Measurements from ENCODE around the gene PTGFRN.
A peak's percentile ranks its signal among the peaks of the same experiment; 100 is the strongest.

PTGFRN gene

GRCh38 chr1:117003223-117003875 lies 93.6 kb downstream of the PTGFRN start:
- peak in 1 of 3 experiments; percentile 65 for DNase-seq

DNA sequence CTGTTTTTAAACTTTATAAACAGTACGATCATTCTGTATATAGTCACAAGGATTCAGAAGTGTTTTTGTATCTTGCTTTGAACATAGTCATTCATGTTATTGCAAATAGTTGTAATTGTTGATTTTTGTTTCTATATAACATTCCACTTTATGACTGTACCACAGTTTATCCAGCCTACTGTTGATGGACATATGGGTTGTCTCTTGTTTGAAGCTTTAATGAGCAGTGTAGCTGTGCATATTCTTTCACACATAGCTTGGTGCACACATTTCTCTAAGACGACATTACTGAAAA lies 98.0 kb downstream of the PTGFRN start:
- no peak for DNase-seq

GRCh38 chr1:117008656-117009055 lies 98.9 kb downstream of the PTGFRN start:
- no peak for DNase-seq

- DNase-seq = no peak
Observed at GRCh38 chr1:117009132-117009531, 99.4 kb downstream of the PTGFRN start.

GRCh38 chr1:117010310-117010969 lies 100.7 kb downstream of the PTGFRN start:
- no peak for DNase-seq

- no peak for DNase-seq
Observed at GRCh38 chr1:117011334-117011733, 101.6 kb downstream of the PTGFRN start.

DNA sequence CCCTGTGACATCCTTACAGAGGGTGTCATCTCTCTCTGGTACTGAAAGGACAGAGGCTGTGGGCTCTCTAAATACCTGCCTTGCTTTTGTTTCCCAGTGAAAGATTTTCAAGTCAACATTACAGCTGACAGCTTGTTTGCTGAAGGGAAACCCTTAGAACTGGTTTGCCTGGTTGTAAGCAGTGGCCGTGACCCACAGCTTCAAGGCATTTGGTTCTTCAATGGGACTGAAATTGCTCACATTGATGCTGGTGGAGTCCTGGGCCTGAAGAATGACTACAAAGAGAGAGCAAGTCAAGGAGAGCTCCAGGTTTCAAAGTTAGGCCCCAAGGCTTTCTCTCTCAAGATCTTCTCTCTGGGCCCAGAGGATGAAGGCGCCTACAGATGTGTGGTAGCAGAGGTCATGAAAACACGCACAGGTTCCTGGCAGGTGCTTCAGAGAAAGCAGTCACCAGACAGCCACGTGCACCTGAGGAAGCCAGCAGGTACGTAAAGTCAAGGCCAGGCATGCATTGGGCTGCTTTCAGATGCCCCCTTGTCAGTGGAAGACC lies 103.7 kb downstream of the PTGFRN start:
- peak in 2 of 3 experiments; percentile 53 to 77 for DNase-seq

- DNase-seq = no peak
Observed at GRCh38 chr1:117014209-117014608, 104.5 kb downstream of the PTGFRN start.

GRCh38 chr1:117015724-117016123 lies 106.0 kb downstream of the PTGFRN start:
- peak in 2 of 3 experiments; percentile 64 to 94 for DNase-seq

- DNase-seq = no peak
Observed at GRCh38 chr1:117017062-117017461, 107.3 kb downstream of the PTGFRN start.

DNA sequence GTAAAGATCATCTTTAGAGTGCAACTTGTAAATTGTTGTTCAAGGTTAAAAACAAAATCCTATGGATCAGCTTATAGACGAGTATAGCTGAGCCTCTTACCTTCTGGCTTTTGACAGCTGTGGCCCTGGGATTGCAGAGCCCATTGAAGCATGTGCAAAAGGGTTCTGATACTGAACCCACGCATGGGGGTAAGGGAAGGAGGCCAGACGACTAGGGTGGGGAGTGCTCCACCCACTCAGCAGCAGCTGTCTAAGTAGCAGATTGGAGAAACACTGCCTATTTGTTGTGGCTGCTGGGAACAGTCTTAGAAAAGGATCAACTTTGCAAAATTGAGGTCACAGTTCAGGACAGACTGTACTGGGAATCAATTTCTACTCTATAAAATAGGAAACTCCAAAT lies 107.9 kb downstream of the PTGFRN start:
- DNase-seq = no peak

DNA sequence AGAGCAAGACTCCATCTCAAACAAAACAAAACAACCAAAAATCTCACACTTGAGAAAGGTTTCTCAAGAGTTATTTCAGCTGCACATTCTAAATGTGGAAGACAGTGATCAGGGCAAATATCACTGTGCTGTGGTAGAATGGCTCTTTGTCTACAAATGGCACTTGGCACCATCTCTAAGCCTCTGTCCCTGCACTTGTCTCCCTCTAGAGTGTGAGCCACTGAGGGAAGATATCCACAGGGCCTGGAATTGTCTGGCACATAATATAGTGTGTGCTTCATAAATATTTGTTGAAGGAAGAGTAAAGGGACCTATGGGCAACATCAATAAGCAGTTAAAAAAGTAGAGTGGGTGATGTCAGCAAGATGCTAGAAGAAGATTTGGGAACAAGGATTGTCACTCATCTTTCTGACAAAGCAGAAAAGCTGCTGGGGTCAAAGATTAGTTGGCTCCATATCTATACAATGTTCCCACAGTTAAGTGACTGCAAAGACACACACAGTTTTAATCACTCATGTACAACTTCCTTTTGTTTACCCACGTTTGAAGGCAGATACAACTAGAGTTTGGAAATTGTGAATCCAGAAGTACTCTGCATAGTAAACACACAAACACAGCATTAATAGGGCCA lies 110.9 kb downstream of the PTGFRN start:
- no peak for DNase-seq

- no peak for DNase-seq
Observed at GRCh38 chr1:117022114-117022513, 112.4 kb downstream of the PTGFRN start.

DNA sequence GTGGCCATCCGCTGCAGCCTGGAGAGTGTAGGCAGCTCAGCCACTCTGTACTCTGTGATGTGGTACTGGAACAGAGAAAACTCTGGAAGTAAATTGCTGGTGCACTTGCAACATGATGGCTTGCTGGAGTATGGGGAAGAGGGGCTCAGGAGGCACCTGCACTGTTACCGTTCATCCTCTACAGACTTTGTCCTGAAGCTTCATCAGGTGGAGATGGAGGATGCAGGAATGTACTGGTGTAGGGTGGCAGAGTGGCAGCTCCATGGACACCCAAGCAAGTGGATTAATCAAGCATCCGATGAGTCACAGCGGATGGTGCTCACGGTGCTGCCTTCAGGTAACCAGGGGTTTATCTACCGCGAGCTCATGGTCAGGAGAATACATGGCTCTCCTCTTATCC lies 115.9 kb downstream of the PTGFRN start:
- DNase-seq = no peak

- DNase-seq = no peak
Observed at GRCh38 chr1:117026361-117026760, 116.6 kb downstream of the PTGFRN start.

DNA sequence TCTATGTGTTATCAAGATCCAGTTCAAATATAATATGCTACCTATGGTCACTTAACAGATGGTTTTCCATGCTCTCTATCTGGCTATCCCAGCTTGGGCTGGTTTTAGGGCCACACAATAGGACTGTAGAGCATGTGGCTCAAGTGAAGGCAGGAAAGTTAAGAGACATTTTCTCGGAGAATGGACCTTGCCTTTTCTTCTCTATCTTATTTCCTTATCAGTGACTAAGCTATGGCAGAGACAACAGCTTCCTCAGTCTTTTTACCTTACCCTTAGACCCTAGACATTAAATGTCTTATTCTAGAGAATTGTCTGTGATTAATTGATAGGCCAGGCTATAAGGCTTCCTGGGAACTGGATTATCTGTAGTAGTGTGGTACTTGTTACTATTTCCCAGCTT lies 120.0 kb downstream of the PTGFRN start:
- DNase-seq = no peak

- no peak for DNase-seq
Observed at GRCh38 chr1:117030271-117030877, 120.7 kb downstream of the PTGFRN start.

GRCh38 chr1:117032266-117032665 lies 122.5 kb downstream of the PTGFRN start:
- no peak for DNase-seq

DNA sequence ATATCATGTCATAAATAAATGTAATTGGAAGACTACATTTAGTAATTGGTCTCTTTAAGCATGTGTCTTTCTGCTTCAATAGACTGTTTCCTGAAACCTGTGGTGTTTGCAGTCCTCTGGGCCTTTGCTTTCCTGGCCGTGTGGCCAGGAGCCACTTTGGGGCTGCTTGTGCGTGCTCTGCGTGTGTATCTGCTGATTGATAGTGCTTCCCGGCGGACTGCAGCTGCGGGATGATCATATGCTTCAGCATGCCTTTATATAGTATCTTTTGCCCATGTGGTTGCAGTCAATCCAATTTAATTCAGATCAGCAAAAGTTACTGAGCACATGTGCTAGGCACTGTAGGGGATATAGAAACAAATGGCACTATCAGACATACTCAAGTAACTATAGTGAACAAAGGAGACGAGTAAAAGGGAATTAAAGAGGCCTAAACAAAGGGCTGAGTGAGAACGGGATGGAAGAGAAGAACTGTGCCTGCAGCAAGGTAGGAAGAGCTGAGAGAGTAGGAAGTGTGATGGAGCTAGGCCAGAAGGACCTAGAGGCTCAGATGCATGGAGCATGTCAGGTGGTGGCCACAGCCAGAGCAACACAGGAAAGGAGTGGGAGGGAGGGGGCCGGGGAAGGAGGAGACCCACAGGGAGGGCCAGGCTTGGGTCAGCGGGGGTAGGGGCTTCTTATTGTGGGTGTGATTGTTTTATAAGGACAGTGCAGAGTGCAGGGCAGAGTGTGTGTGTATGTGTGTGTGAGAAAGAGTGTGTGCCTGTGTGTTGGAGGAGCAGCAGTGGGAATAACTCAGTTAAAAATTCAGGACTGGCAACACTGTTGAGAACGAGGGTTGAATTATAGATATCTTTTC lies 123.2 kb downstream of the PTGFRN start:
- DNase-seq = no peak

- DNase-seq = no peak
Observed at GRCh38 chr1:117033772-117034171, 124.1 kb downstream of the PTGFRN start.

- peak in 1 of 3 experiments; percentile 36 for DNase-seq
Observed at GRCh38 chr1:117034791-117035290, 125.1 kb downstream of the PTGFRN start.

- no peak for DNase-seq
Observed at GRCh38 chr1:117036018-117036461, 126.3 kb downstream of the PTGFRN start.
